GM12865 (cell line): Measurements from ENCODE around the gene ZFP69.

ENCODE experiments used
- DNase-seq: peaks from one replicate; pipeline ENCODE4 v3.0.0; 2010; ENCODE audit warnings: low read depth
- H3K4me3 ChIP-seq: 2 replicates; pipeline ENCODE4 v1.5.1; 2011; ENCODE audit warnings: mild to moderate bottlenecking, low read depth, low read length, control low read depth
- CTCF ChIP-seq: IDR thresholded peaks from 2 replicates; pipeline ENCODE4 v1.5.1; 2011; ENCODE audit warnings: low read length, control low read depth, low read depth, inconsistent platforms; ENCODE audit not compliant: insufficient read depth; ENCODE audit errors: missing control alignments

Gene ZFP69

GRCh38 chr1:40532844-40533424, 55.8 kb downstream of the ZFP69 start:
- no peak overlapping the region for H3K4me3 ChIP-seq
- DNase-seq = peak; percentile 74
- TF ChIP-seq CTCF = peak; percentile 70

DNA sequence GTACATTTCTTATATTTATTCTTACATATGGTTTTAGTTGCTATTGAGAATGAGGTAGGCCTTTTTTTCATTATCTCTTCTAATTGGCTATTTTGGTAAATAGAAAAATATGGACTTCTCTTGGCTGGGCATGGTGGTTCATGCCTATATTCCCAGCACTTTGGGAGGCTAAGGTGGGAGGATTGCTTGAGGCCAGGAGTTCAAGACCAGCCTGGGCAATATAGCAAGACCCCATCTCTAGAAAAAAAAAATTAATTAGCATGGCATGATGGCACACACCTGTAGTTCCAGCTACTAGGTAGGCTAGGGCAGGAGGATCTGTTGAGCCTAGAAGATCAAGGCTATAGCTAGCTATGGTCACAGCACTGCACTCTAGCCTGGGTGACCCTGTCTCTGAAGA, 57.5 kb downstream of the ZFP69 start:
- no peak for TF ChIP-seq CTCF
- no peak overlapping the region for H3K4me3 ChIP-seq
- DNase-seq = no peak

DNA sequence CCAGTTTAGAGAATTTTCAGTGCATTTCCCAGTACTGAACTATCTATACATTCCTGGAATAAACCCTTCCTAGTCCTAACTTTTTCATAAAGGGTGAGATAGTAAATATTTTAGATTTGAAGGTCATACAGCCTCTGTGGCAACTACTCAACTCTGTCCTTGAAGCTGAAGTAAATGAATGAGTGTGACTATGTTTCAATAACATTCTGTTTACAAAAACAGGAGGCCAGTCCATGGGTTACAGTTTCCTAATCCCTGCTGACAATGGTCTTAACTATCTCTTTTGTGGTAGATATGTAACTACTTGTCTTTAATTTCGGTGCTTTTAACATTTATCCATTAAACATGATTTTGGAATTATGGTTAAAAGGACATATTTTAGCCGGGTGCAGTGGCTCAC, 58.6 kb downstream of the ZFP69 start:
- H3K4me3 ChIP-seq = no peak overlapping the region
- DNase-seq = no peak
- no peak for TF ChIP-seq CTCF

GRCh38 chr1:40539338-40539737, 62.2 kb downstream of the ZFP69 start:
- no peak for DNase-seq
- no peak for TF ChIP-seq CTCF
- no peak overlapping the region for H3K4me3 ChIP-seq
